ENCODE data around the gene AUP1.

DNA sequence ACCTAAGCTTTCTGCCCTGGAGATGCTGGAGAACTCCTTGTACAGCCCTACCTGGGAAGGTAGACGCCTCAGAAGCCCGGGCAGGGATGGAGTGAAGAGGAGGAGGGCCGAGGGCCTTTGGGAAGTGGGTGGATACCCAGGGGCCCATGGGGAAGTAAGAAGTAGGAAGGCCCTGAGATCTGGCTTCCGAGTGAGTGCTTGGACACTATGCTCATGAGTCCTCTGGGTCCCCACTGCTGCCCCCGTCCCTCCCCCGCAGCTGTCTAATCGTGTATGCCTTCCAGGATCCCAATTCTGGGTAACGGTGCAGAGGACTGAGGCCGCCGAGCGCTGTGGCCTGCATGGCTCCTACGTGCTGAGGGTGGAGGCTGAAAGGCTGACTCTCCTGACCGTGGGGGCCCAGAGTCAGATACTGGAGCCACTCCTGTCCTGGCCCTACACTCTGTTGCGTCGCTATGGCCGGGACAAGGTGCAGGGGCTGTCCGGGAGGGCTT lies 26.2 kb upstream of the AUP1 start:
- TF ChIP-seq POLR2AphosphoS5 (IDR thresholded peaks at IDR 0.05; ENCODE audit: borderline replicate concordance, low read depth, low read length) (no peak), EZH2 (IDR thresholded peaks at IDR 0.05) (no peak)
